Measurements from ENCODE around the gene EEFSEC. TPM values are rescaled to one million over a fixed set of nuclear protein-coding genes. Genes with fewer than 3 reads are reported as not detected.
"Not testable (repeated sequence)": the region's sequence is repeated elsewhere in the genome, so short reads cannot be mapped to it uniquely, and the experiment has no call there.

The EEFSEC gene
- total RNA-seq, 6 donors from 2014 or later, result 14.9 to 38.8 (median 17.9) TPM

- Histone ChIP-seq H3K4me3 (peak overlapping the region; percentile 90 to 99 (median 92)), H3K9me3 (no peaks in the 10 kb centered on the region), H3K27me3 (no peaks in the 10 kb centered on the region), H3K36me3 (peaks cover 0 to 3% (median 0%) of the 10 kb centered on the region in 4 donors), H3K27ac (peak overlapping the region; percentile 87 to 92 (median 90)), H3K4me1 (peaks cover 7 to 21% (median 10%) of the 10 kb centered on the region in 4 donors)
- ATAC-seq (ENCODE audit: low FRiP score in 2 of 2) (peak; percentile 48 to 61), DNase-seq (no peak)
- no peak for TF ChIP-seq EP300 (IDR thresholded peaks at IDR 0.05)
- 49 to 84% methylated on average over 11 to 17 of the region's 29 CpGs for WGBS, 2 donors
Observed at GRCh38 chr3:128152419-128153155, 694 bp upstream of the EEFSEC start.

- ATAC-seq (ENCODE audit: low FRiP score in 2 of 2); H3K36me3 ChIP-seq; DNase-seq; H3K9me3 ChIP-seq; H3K27me3 ChIP-seq: not testable (repeated sequence)
- peak overlapping the region in 3 of 4 donors; percentile 89 to 92 (median 91) for H3K27ac ChIP-seq
- WGBS, 2 donors, result 85 to 87% methylated on average over 16 of the region's 16 CpGs
- H3K4me3 ChIP-seq, result peak overlapping the region in 3 of 4 donors; percentile 90 to 99 (median 93)
- H3K4me1 ChIP-seq, result peaks cover 7 to 21% (median 10%) of the 10 kb centered on the region in 4 donors
Observed at GRCh38 chr3:128154354-128154753, 1.1 kb downstream of the EEFSEC start.

- no peak for ATAC-seq (ENCODE audit: low FRiP score in 2 of 2)
Observed at GRCh38 chr3:128155616-128156360, 2.5 kb downstream of the EEFSEC start.

GRCh38 chr3:128160661-128161060 lies 7.4 kb downstream of the EEFSEC start:
- DNase-seq, result no peak
- Histone ChIP-seq H3K36me3 (peaks cover 0 to 11% (median 2%) of the 10 kb centered on the region in 4 donors), H3K4me1 (peaks cover 0 to 7% (median 0%) of the 10 kb centered on the region in 4 donors), H3K27ac (no peak overlapping the region), H3K27me3 (no peaks in the 10 kb centered on the region), H3K4me3 (no peak overlapping the region), H3K9me3 (no peaks in the 10 kb centered on the region)
- WGBS, 2 donors, result 96 to 97% methylated on average over 5 of the region's 5 CpGs
- no peak for ATAC-seq (ENCODE audit: low FRiP score in 2 of 2)
- TF ChIP-seq POLR2A (IDR thresholded peaks at IDR 0.05) (no peak), CTCF (IDR thresholded peaks at IDR 0.05) (no peak), POLR2AphosphoS5 (IDR thresholded peaks at IDR 0.05) (no peak), EP300 (IDR thresholded peaks at IDR 0.05) (no peak)

More at GRCh38 chr3:128155616-128156360, 2.5 kb downstream of the EEFSEC start:
- H3K27ac ChIP-seq, result no peak overlapping the region
- peaks cover 0 to 6% (median 2%) of the 10 kb centered on the region in 4 donors for H3K36me3 ChIP-seq
- TF ChIP-seq POLR2A (IDR thresholded peaks at IDR 0.05), result no peak
- TF ChIP-seq CTCF (IDR thresholded peaks at IDR 0.05), result no peak
- no peak for TF ChIP-seq EP300 (IDR thresholded peaks at IDR 0.05)
- no peak for TF ChIP-seq POLR2AphosphoS5 (IDR thresholded peaks at IDR 0.05)
- DNase-seq, result no peak
- H3K4me1 ChIP-seq, result peaks cover 7 to 21% (median 10%) of the 10 kb centered on the region in 4 donors
- H3K9me3 ChIP-seq, result no peaks in the 10 kb centered on the region
- H3K4me3 ChIP-seq, result no peak overlapping the region
- H3K27me3 ChIP-seq, result no peaks in the 10 kb centered on the region
- WGBS, 2 donors, result 94 to 97% methylated on average over 3 of the region's 3 CpGs

- H3K9me3 ChIP-seq, result no peaks in the 10 kb centered on the region
- peaks cover 0 to 11% (median 0%) of the 10 kb centered on the region in 4 donors for H3K4me1 ChIP-seq
- peaks cover 0 to 9% (median 2%) of the 10 kb centered on the region in 4 donors for H3K36me3 ChIP-seq
- H3K27ac ChIP-seq, result no peak overlapping the region
- H3K4me3 ChIP-seq, result no peak overlapping the region
- WGBS, 2 donors, result 89 to 93% methylated on average over 5 of the region's 5 CpGs
- ATAC-seq (ENCODE audit: low FRiP score in 2 of 2), result no peak
- TF ChIP-seq EP300 (IDR thresholded peaks at IDR 0.05) (no peak), POLR2A (IDR thresholded peaks at IDR 0.05) (no peak), POLR2AphosphoS5 (IDR thresholded peaks at IDR 0.05) (no peak), CTCF (IDR thresholded peaks at IDR 0.05) (no peak)
- H3K27me3 ChIP-seq, result no peaks in the 10 kb centered on the region
- no peak for DNase-seq
Observed at GRCh38 chr3:128163432-128163831, 10.2 kb downstream of the EEFSEC start.
